Esophagus muscularis mucosa (tissue), 4 donors: ENCODE data around the gene PCDH10. TPM values are rescaled to one million over a fixed set of nuclear protein-coding genes. Genes with fewer than 3 reads are reported as not detected.
A peak's percentile ranks its signal among the peaks of the same experiment; 100 is the strongest.

Experiments used
- DNase-seq: peaks from one replicate; pipeline ENCODE4 v3.0.0-alpha.2; 2017; ENCODE audit errors: extremely low spot score
- H3K27ac ChIP-seq, 4 donors: fragments of 200-600 bp; sonication (generic); replicated peaks in 1 of 4; 1 replicate in 3 of 4; 2 replicates in 1 of 4; pipeline ENCODE4 v1.5.1; 2016 to 2019; ENCODE audit warnings: mild to moderate bottlenecking in 1 of 4
- H3K27me3 ChIP-seq, 4 donors: fragments of 200-600 bp; sonication (generic); one replicate each; pipeline versions ENCODE4 v1.5.1 to v1.6.0; 2016 to 2019
- H3K36me3 ChIP-seq, 4 donors: fragments of 200-600 bp; sonication (generic); one replicate each; pipeline ENCODE4 v1.5.1; 2016 to 2019
- H3K4me1 ChIP-seq, 4 donors: fragments of 200-600 bp; sonication (generic); one replicate each; pipeline ENCODE4 v1.5.1; 2016 to 2019
- H3K4me3 ChIP-seq, 4 donors: fragments of 200-600 bp; sonication (generic); 1 replicate in 2 of 4; 2 replicates in 2 of 4; pipeline ENCODE4 v1.5.1; 2016 to 2019; ENCODE audit warnings: mild to moderate bottlenecking in 4 of 4, moderate library complexity in 1 of 4
- H3K9me3 ChIP-seq, 4 donors: fragments of 200-600 bp; sonication (generic); 1 replicate in 3 of 4; 2 replicates in 1 of 4; pipeline ENCODE4 v1.5.1; 2016 to 2019
- CTCF ChIP-seq, 3 experiments: fragments of 200-600 bp in 2 of 3; fragments of 450-650 bp in 1 of 3; sonication (generic) in 2 of 3; IDR thresholded peaks; one replicate each; pipeline ENCODE4 v1.5.1; 2017 to 2019; ENCODE audit warnings: antibody characterized with exemption in 3 of 3, mild to moderate bottlenecking in 2 of 3, moderate library complexity in 1 of 3
- EP300 ChIP-seq: sonication (generic); formaldehyde crosslinking; IDR thresholded peaks from one replicate; pipeline ENCODE4 v1.6.1; 2017; ENCODE audit warnings: antibody characterized with exemption
- POLR2A ChIP-seq: fragments of 450-650 bp; IDR thresholded peaks from one replicate; pipeline ENCODE4 v1.6.1; 2017; ENCODE audit warnings: antibody characterized with exemption, moderate library complexity, mild to moderate bottlenecking, low read depth
- POLR2AphosphoS5 ChIP-seq, 2 donors: sonication (generic); formaldehyde crosslinking; IDR thresholded peaks; one replicate each; pipeline ENCODE4 v1.6.1; 2017; ENCODE audit warnings: antibody characterized with exemption in 2 of 2
- WGBS: methylation state at CpG from one replicate; pipeline ENCODE4 v1.1.5; 2018; 5-methylcytosine and 5-hydroxymethylcytosine counted together
- intact Hi-C: fragments of 100-400 bp; cut with DNase I; formaldehyde crosslinking; loops from one replicate; pipeline ENCODE4 v1.15.1; 2023
- total RNA-seq, 4 donors: library from RNA; depleted of rRNA; stranded (reverse); fragments of >200 nt; gene quantifications; one replicate each; pipeline versions ENCODE4 v1.1.0 to v1.2.1, GENCODE V29; 2016

Gene PCDH10
- total RNA-seq, 4 donors from 2014 or later: 0.42 to 0.71 (median 0.62) TPM

GRCh38 chr4:133156096-133156495, 7.0 kb downstream of the PCDH10 start:
- no peaks in the 10 kb centered on the region for H3K9me3 ChIP-seq
- no peak overlapping the region for H3K4me3 ChIP-seq
- 71% methylated on average over 4 of the region's 5 CpGs for WGBS
- TF ChIP-seq POLR2A (no peak), POLR2AphosphoS5 (IDR thresholded peaks at IDR 0.05) (no peak), CTCF (IDR thresholded peaks at IDR 0.05) (no peak), EP300 (no peak)
- H3K4me1 ChIP-seq: peaks cover 19 to 23% (median 22%) of the 10 kb centered on the region in 4 donors
- intact Hi-C loops: no loop called here
- no peak overlapping the region for H3K27ac ChIP-seq
- peaks cover 6 to 30% (median 16%) of the 10 kb centered on the region in 4 donors for H3K27me3 ChIP-seq
- DNase-seq: peak; percentile 91
- H3K36me3 ChIP-seq: no peaks in the 10 kb centered on the region

- intact Hi-C loops: no loop called here
- Histone ChIP-seq H3K36me3 (no peaks in the 10 kb centered on the region), H3K27me3 (peaks cover 3 to 25% (median 12%) of the 10 kb centered on the region in 4 donors), H3K9me3 (no peaks in the 10 kb centered on the region), H3K4me3 (no peak overlapping the region), H3K4me1 (peaks cover 14 to 18% (median 18%) of the 10 kb centered on the region in 4 donors), H3K27ac (no peak overlapping the region)
- no peak for TF ChIP-seq POLR2A
- TF ChIP-seq CTCF (IDR thresholded peaks at IDR 0.05): no peak
- no peak for DNase-seq
- WGBS: 93% methylated on average over 2 of the region's 2 CpGs
Measured at GRCh38 chr4:133156556-133156955, 7.5 kb downstream of the PCDH10 start.

DNA sequence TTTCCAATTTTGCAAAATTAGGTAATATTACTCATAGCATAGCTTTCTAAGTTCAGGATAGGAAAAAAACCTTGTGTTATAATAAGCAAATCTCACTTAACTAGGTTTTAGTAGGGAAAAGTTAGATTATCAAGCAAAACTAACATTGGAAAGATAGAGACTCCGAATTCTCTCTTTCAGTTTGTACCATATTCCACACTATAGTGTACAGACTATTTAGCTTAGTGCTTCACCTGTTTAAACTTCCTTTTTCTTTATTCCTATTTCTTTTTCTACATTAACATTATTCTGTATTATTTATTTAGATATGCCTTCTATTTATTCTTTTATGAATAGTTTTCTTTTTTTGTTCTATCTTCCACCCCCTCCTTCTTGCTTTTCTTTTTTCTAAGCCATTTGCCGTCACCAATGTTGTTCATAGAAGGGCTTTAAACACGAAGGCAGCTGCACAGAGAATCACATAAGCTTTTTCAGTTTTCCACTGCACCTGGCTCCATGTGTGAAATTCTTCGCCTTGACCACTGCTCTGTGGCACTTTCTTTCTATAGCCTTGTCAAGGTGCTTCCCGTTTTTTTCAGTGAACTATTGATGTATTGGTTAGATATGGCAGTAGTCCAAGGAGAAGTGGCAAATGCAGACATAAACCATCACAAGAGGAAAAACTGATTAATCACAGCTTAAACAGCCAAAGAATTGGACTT, 8.5 kb downstream of the PCDH10 start:
- DNase-seq: no peak
- Histone ChIP-seq H3K27ac (no peak overlapping the region), H3K36me3 (no peaks in the 10 kb centered on the region), H3K4me1 (peaks cover 4 to 7% (median 7%) of the 10 kb centered on the region in 4 donors), H3K9me3 (no peaks in the 10 kb centered on the region), H3K27me3 (peaks cover 0 to 15% (median 3%) of the 10 kb centered on the region in 4 donors), H3K4me3 (no peak overlapping the region)
- WGBS: 69% methylated on average over 5 of the region's 5 CpGs
- no peak for TF ChIP-seq POLR2AphosphoS5 (IDR thresholded peaks at IDR 0.05)
- TF ChIP-seq POLR2A: no peak
- no peak for TF ChIP-seq EP300
- TF ChIP-seq CTCF (IDR thresholded peaks at IDR 0.05): no peak
- intact Hi-C loops: no loop called here

- Histone ChIP-seq H3K36me3 (no peaks in the 10 kb centered on the region), H3K9me3 (no peaks in the 10 kb centered on the region), H3K4me1 (no peaks in the 10 kb centered on the region), H3K27ac (no peak overlapping the region), H3K27me3 (no peaks in the 10 kb centered on the region), H3K4me3 (no peak overlapping the region)
- intact Hi-C loops: no loop called here
- 69% methylated on average over 3 of the region's 3 CpGs for WGBS
- TF ChIP-seq CTCF (IDR thresholded peaks at IDR 0.05): no peak
- TF ChIP-seq POLR2AphosphoS5 (IDR thresholded peaks at IDR 0.05): no peak
- TF ChIP-seq POLR2A: no peak
- TF ChIP-seq EP300: no peak
- no peak for DNase-seq
Measured at GRCh38 chr4:133160853-133161252, 11.8 kb downstream of the PCDH10 start.
